Karpas-422 (cell line): ENCODE results near the gene UBE2V1. TPM values are rescaled to one million over a fixed set of nuclear protein-coding genes. Genes with fewer than 3 reads are reported as not detected.
A peak's percentile ranks its signal among the peaks of the same experiment; 100 is the strongest.

Experiments
- DNase-seq: peaks from one replicate; pipeline ENCODE4 v3.0.0-alpha.2; 2015
- H2AFZ ChIP-seq: fragments of 200-600 bp; sonication (generic); 2 replicates; pipeline ENCODE4 v1.6.1; 2014; ENCODE audit warnings: antibody characterized with exemption, low read length, mixed read lengths
- H3K27ac ChIP-seq: fragments of 200-600 bp; sonication (generic); 2 replicates; pipeline ENCODE4 v1.5.1; 2014; ENCODE audit warnings: mild to moderate bottlenecking, low read length, moderate library complexity
- H3K27me3 ChIP-seq: fragments of 200-600 bp; sonication (generic); 2 replicates; pipeline ENCODE4 v1.6.1; 2014; ENCODE audit warnings: low read length, mixed read lengths
- H3K36me3 ChIP-seq: fragments of 200-600 bp; sonication (generic); 2 replicates; pipeline ENCODE4 v1.6.1; 2014; ENCODE audit warnings: low read length, mixed read lengths; ENCODE audit not compliant: insufficient read depth
- H3K4me1 ChIP-seq: fragments of 200-600 bp; sonication (generic); 2 replicates; pipeline ENCODE4 v1.6.1; 2014; ENCODE audit warnings: mild to moderate bottlenecking, low read length, mixed read lengths
- H3K4me2 ChIP-seq: fragments of 200-600 bp; sonication (generic); 2 replicates; pipeline ENCODE4 v1.6.1; 2014; ENCODE audit warnings: low read length, low read depth, mild to moderate bottlenecking; ENCODE audit not compliant: poor library complexity, severe bottlenecking
- H3K4me3 ChIP-seq: fragments of 200-600 bp; sonication (generic); 2 replicates; pipeline ENCODE4 v1.5.1; 2014; ENCODE audit warnings: mild to moderate bottlenecking, antibody characterized with exemption, low read length, mixed read lengths
- H3K79me2 ChIP-seq: fragments of 200-600 bp; sonication (generic); 2 replicates; pipeline ENCODE4 v1.6.1; 2014; ENCODE audit warnings: mild to moderate bottlenecking, low read length, mixed read lengths
- H3K9ac ChIP-seq: fragments of 200-600 bp; sonication (generic); 2 replicates; pipeline ENCODE4 v1.6.0; 2014; ENCODE audit warnings: low read length
- H3K9me2 ChIP-seq: fragments of 200-600 bp; sonication (generic), shearing (Covaris generic); replicated peaks from 2 replicates; pipeline ENCODE4 v1.6.0; 2014; ENCODE audit warnings: mild to moderate bottlenecking, low read length, moderate library complexity; ENCODE audit not compliant: insufficient read depth
- H3K9me3 ChIP-seq: fragments of 300-700, 200-600 bp; sonication (generic); 2 replicates; pipeline ENCODE4 v1.6.1; 2014; ENCODE audit warnings: low read length, mixed read lengths
- H4K20me1 ChIP-seq: fragments of 200-600 bp; sonication (generic); 2 replicates; pipeline ENCODE4 v1.6.1; 2014; ENCODE audit warnings: mild to moderate bottlenecking, antibody characterized with exemption, low read length, low read depth; ENCODE audit not compliant: insufficient read depth
- total RNA-seq: library from RNA; depleted of rRNA; stranded (reverse); fragments of >200 nt; shearing (Covaris generic); gene quantifications from 2 replicates; pipeline ENCODE4 v1.2.3, GENCODE V29; 2014; ENCODE audit warnings: low replicate concordance

Gene UBE2V1
- total RNA-seq, 1 experiment from 2014 or later, result 95.6 TPM

DNA sequence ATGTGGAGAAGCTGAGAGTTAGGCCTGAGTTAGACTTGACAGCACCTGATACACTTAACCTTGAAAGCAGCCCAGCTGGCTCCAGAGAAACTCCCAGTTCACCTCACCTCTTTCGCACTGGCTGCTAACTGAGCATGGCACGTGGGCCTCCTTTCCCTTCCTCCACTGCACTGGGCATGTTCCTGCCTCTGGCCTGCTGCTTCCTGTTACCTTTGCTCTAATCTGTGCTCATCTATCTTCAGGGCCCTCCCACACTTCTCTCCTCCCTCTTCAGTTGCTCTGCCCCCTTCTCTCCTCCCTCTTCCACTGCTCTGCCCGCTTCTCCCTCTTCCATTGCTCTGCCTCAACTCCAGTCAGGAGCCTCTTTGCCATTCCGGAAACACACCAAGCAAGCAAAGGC is 13.7 kb upstream of the UBE2V1 start:
- no peak overlapping the region for H3K4me3 ChIP-seq
- H3K27ac ChIP-seq, result no peak overlapping the region
- H3K9me2 ChIP-seq, result no peaks in the 10 kb centered on the region
- H3K4me2 ChIP-seq, result no peak overlapping the region
- peaks cover 12% of the 10 kb centered on the region; the same call in 1 of the 2 replicates for H3K36me3 ChIP-seq
- no peak overlapping the region for H3K9ac ChIP-seq
- DNase-seq, result no peak
- H4K20me1 ChIP-seq, result no peaks in the 10 kb centered on the region
- no peaks in the 10 kb centered on the region for H3K4me1 ChIP-seq
- H3K79me2 ChIP-seq, result no peaks in the 10 kb centered on the region
- no peaks in the 10 kb centered on the region for H3K27me3 ChIP-seq
- no peaks in the 10 kb centered on the region for H3K9me3 ChIP-seq
- no peak overlapping the region for H2AFZ ChIP-seq

DNA sequence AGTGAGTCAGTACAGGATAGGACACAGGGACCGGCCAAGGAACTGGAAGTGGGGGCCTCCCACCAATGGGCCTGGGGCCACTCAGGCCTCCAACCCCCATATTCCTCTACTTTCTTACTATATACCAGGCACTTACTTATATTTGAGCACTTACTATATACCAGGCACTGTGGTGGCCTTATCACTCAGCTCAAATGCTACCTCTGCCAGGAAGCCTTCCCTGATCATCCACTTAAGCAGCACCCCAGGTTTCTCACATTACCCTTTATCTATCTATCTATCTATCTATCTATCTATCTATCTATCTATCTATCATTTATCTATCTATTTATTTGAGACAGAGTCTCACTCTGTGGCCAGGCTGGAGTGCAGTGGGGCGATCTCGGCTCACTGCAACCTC is 12.3 kb upstream of the UBE2V1 start:
- no peaks in the 10 kb centered on the region for H3K4me1 ChIP-seq

DNA sequence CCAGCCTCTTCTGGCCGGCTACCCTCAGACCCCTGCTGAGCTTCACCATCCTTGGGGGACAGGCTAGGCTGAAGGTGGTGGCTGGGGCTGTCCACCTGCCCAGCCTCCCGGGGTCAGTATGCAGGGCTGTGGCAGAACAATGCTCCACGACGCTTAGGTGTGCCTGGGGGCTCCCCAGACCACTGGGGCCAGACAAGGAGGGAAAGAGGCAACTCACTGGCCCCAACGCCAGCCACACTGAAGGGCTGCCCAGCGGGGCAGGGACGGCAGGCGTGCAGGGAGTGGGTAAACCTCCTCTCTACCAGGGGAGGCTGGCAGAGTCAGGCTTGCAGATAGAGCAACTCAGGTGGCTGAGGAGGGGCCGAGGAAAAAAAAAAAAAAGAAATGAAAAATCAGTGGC is 11.5 kb upstream of the UBE2V1 start:
- no peaks in the 10 kb centered on the region for H3K27me3 ChIP-seq
- peaks cover 12% of the 10 kb centered on the region; the same call in 1 of the 2 replicates for H3K36me3 ChIP-seq
- H3K4me1 ChIP-seq, result no peaks in the 10 kb centered on the region
- no peak for DNase-seq
- no peaks in the 10 kb centered on the region for H3K79me2 ChIP-seq
- H3K9ac ChIP-seq, result no peak overlapping the region
- H3K27ac ChIP-seq, result no peak overlapping the region
- H3K9me2 ChIP-seq, result no peaks in the 10 kb centered on the region
- no peaks in the 10 kb centered on the region for H4K20me1 ChIP-seq
- H3K4me3 ChIP-seq, result no peak overlapping the region
- no peak overlapping the region for H3K4me2 ChIP-seq
- no peaks in the 10 kb centered on the region for H3K9me3 ChIP-seq
- H2AFZ ChIP-seq, result no peak overlapping the region

More for the DNA sequence above, 12.3 kb upstream of the UBE2V1 start:
- H3K79me2 ChIP-seq, result no peaks in the 10 kb centered on the region
- no peak overlapping the region for H3K27ac ChIP-seq
- no peak overlapping the region for H3K4me2 ChIP-seq
- H4K20me1 ChIP-seq, result no peaks in the 10 kb centered on the region
- no peak overlapping the region for H3K4me3 ChIP-seq
- H3K27me3 ChIP-seq, result no peaks in the 10 kb centered on the region
- no peaks in the 10 kb centered on the region for H3K9me3 ChIP-seq
- no peak overlapping the region for H3K9ac ChIP-seq
- no peak overlapping the region for H2AFZ ChIP-seq
- peaks cover 12% of the 10 kb centered on the region; the same call in 1 of the 2 replicates for H3K36me3 ChIP-seq
- DNase-seq, result no peak
- no peaks in the 10 kb centered on the region for H3K9me2 ChIP-seq

DNA sequence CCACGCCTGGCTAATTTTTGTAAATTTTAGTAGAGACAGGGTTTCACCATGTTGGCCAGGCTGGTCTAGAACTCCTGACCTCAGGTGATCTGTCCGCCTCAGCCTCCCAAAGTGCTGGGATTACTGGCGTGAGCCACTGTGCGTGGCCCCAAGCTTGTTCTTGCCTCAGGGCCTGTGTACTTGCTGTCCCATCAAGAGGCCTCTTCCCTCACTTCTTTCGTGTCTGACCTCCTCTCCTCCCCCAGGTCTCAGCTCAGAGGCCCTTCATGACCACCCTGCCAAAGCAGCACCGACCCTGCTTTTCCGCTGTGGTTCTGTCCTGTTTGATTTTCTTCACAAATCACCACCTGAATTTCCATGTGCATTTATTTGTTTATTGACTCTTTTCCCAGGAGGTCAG is 10.5 kb upstream of the UBE2V1 start:
- H3K27ac ChIP-seq, result no peak overlapping the region
- H2AFZ ChIP-seq, result no peak overlapping the region
- no peak overlapping the region for H3K9ac ChIP-seq
- H3K79me2 ChIP-seq, result no peaks in the 10 kb centered on the region
- H3K4me1 ChIP-seq, result no peaks in the 10 kb centered on the region
- no peak for DNase-seq
- H3K9me2 ChIP-seq, result no peaks in the 10 kb centered on the region
- H3K27me3 ChIP-seq, result no peaks in the 10 kb centered on the region
- no peaks in the 10 kb centered on the region for H3K9me3 ChIP-seq
- H3K4me3 ChIP-seq, result no peak overlapping the region
- no peak overlapping the region for H3K4me2 ChIP-seq
- H4K20me1 ChIP-seq, result no peaks in the 10 kb centered on the region
- H3K36me3 ChIP-seq, result peaks cover 8% of the 10 kb centered on the region; the same call in 1 of the 2 replicates

DNA sequence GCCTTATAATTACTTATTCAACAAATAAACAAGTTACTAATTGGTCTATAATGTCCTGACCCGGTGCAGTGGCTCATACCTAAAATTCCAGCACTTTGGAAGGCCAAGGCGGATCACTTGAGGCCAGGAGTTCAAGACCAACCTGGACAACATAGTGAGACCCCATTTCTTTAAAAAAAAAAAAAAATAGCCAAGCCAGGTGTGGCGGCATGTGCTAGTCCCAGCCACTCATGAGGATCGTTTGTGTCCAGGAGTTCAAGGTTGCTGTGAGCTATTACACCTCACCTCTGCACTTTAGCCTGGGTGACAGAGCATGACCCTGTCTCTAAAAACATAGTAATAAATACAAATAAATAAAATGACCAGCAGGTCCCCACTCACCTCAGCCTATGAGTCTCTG is 9.8 kb upstream of the UBE2V1 start:
- Histone ChIP-seq H3K4me3 (no peak overlapping the region), H3K36me3 (peaks cover 8% of the 10 kb centered on the region; the same call in 1 of the 2 replicates), H3K9ac (no peak overlapping the region), H3K79me2 (no peaks in the 10 kb centered on the region), H3K9me3 (no peaks in the 10 kb centered on the region), H3K27ac (no peak overlapping the region), H3K27me3 (no peaks in the 10 kb centered on the region), H4K20me1 (no peaks in the 10 kb centered on the region), H3K4me1 (no peaks in the 10 kb centered on the region), H3K9me2 (no peaks in the 10 kb centered on the region), H3K4me2 (no peak overlapping the region), H2AFZ (no peak overlapping the region)
- no peak for DNase-seq

DNA sequence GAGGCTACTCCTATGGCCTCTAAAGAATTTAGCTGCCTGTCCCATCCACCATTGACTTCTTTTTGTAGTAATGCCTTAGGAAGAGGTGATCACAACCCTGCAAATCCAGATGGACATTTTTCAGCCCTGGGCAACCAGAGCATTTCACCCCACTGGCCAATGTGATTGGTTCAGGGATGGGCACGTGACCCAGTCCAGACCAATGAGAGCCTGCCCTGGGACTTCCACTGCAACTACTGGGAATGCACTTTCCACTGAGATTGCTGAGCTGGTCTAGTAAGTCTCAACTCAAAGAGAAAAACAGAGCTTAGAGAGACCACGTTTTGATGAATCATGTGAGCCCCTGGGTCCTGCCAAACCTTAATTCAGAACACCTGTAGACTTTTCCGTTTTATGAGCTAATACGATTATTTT is 8.9 kb upstream of the UBE2V1 start:
- H3K79me2 ChIP-seq, result no peaks in the 10 kb centered on the region
- no peak overlapping the region for H2AFZ ChIP-seq
- no peaks in the 10 kb centered on the region for H3K9me3 ChIP-seq
- no peak overlapping the region for H3K9ac ChIP-seq
- H3K27ac ChIP-seq, result no peak overlapping the region
- H3K27me3 ChIP-seq, result no peaks in the 10 kb centered on the region
- no peaks in the 10 kb centered on the region for H3K9me2 ChIP-seq
- H3K4me3 ChIP-seq, result no peak overlapping the region
- peaks cover 8% of the 10 kb centered on the region; the same call in 1 of the 2 replicates for H3K36me3 ChIP-seq
- H3K4me2 ChIP-seq, result no peak overlapping the region
- H3K4me1 ChIP-seq, result no peaks in the 10 kb centered on the region
- peak; percentile 63 for DNase-seq
- H4K20me1 ChIP-seq, result no peaks in the 10 kb centered on the region

DNA sequence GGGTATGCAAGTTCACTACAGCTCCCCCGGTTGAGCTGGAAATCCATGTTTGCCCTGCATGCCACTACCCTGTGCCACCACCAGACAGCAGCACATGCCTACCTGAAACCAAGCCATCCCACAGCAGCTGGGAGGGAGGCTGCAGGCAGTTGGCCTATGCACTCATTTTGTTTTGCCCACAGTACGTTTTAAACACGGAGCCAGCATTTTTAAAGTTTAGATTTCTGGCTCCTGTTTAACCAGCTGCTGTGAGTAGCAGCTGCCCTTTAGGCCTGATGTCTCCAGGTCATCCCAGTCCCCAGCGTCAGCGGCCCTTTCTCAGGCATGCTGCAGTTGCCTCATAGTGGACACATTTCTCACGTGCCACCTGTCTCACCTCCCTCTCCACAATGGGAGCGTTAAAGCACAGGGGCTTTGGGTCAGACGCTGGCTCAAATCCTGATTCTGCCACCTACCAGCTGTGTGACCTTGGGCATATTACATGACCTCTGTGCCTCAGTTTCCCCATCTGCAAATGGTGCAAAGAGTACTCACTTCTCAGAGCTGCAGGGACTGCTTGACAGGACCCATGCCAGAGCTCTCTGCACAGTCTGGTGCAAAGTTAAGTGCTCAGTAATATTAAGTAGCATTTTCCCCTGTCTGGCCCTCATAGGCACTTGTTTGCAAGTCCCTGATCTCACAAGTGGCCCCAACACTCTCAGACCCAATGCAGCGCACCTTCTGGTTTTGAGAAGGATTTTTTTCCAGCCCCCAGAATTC is 8.2 kb upstream of the UBE2V1 start:
- no peaks in the 10 kb centered on the region for H4K20me1 ChIP-seq
- H3K36me3 ChIP-seq, result peaks cover 8% of the 10 kb centered on the region; the same call in 1 of the 2 replicates
- no peaks in the 10 kb centered on the region for H3K9me2 ChIP-seq
- no peaks in the 10 kb centered on the region for H3K27me3 ChIP-seq
- peak; percentile 80 for DNase-seq
- H3K4me3 ChIP-seq, result no peak overlapping the region
- no peak overlapping the region for H2AFZ ChIP-seq
- H3K9me3 ChIP-seq, result no peaks in the 10 kb centered on the region
- no peak overlapping the region for H3K4me2 ChIP-seq
- H3K9ac ChIP-seq, result no peak overlapping the region
- H3K79me2 ChIP-seq, result no peaks in the 10 kb centered on the region
- peaks cover 5% of the 10 kb centered on the region for H3K4me1 ChIP-seq
- H3K27ac ChIP-seq, result no peak overlapping the region

DNA sequence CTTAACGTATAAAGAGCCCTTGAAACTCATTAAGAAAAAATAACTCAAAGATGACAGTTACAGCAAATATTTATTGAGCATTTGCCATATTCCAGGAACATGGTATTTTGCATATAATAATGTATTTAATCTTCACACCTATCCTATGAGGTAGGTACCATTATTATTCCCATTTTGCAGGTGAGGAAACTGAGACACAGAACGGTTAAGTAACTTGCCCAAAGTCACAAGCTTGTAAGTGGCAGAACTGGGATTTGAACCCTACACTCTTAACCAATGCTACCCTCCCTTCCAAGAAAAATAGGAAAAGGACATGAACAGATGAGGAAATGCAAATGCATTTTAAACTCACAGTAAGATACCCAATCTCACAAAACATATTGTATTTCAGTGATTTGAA is 5.3 kb upstream of the UBE2V1 start:
- no peaks in the 10 kb centered on the region for H3K27me3 ChIP-seq
- no peak overlapping the region for H3K27ac ChIP-seq
- no peaks in the 10 kb centered on the region for H4K20me1 ChIP-seq
- H3K4me1 ChIP-seq, result peaks cover 28% of the 10 kb centered on the region
- H2AFZ ChIP-seq, result no peak overlapping the region
- H3K4me3 ChIP-seq, result no peak overlapping the region
- no peak overlapping the region for H3K4me2 ChIP-seq
- no peaks in the 10 kb centered on the region for H3K36me3 ChIP-seq
- H3K9me2 ChIP-seq, result no peaks in the 10 kb centered on the region
- no peak overlapping the region for H3K9ac ChIP-seq
- peaks cover 22% of the 10 kb centered on the region for H3K79me2 ChIP-seq
- DNase-seq, result no peak
- no peaks in the 10 kb centered on the region for H3K9me3 ChIP-seq
